Medulla oblongata (tissue), 1 donor: ENCODE data around the gene GPATCH8.

Experiments
- DNase-seq: peaks from one replicate; pipeline ENCODE4 v3.0.0-alpha.2; 2015; ENCODE audit errors: extremely low spot score

GPATCH8 gene

GRCh38 chr17:44451832-44452231 lies 51.4 kb downstream of the GPATCH8 start:
- DNase-seq = no peak

GRCh38 chr17:44451016-44451627 lies 52.1 kb downstream of the GPATCH8 start:
- no peak for DNase-seq

GRCh38 chr17:44448412-44448811 lies 54.8 kb downstream of the GPATCH8 start:
- no peak for DNase-seq

GRCh38 chr17:44444735-44445105 lies 58.5 kb downstream of the GPATCH8 start:
- no peak for DNase-seq

- DNase-seq = no peak
These were observed 60.4 kb downstream of the GPATCH8 start for GRCh38 chr17:44442806-44443205.

- DNase-seq = no peak
These were observed 64.0 kb downstream of the GPATCH8 start for GRCh38 chr17:44439168-44439567.

- no peak for DNase-seq
These were observed 64.6 kb downstream of the GPATCH8 start for GRCh38 chr17:44438636-44439035.

- DNase-seq = no peak
These were observed 66.9 kb downstream of the GPATCH8 start for GRCh38 chr17:44436336-44436735.

GRCh38 chr17:44432254-44433157 lies 70.7 kb downstream of the GPATCH8 start:
- DNase-seq = no peak

GRCh38 chr17:44424828-44425461 lies 78.3 kb downstream of the GPATCH8 start:
- DNase-seq = no peak

GRCh38 chr17:44417553-44417952 lies 85.7 kb downstream of the GPATCH8 start:
- DNase-seq = no peak

GRCh38 chr17:44416558-44417289 lies 86.5 kb downstream of the GPATCH8 start:
- DNase-seq = no peak

GRCh38 chr17:44414394-44415155 lies 88.6 kb downstream of the GPATCH8 start:
- no peak for DNase-seq

- DNase-seq = no peak
These were observed 93.7 kb downstream of the GPATCH8 start for GRCh38 chr17:44409309-44410028.

- DNase-seq = no peak
These were observed 94.4 kb downstream of the GPATCH8 start for GRCh38 chr17:44408786-44409185.

- no peak for DNase-seq
These were observed 100.5 kb downstream of the GPATCH8 start for GRCh38 chr17:44402564-44403172.

- peak; percentile 15 for DNase-seq
These were observed 102.9 kb downstream of the GPATCH8 start for GRCh38 chr17:44400226-44400847.

GRCh38 chr17:44398692-44399691 lies 104.2 kb downstream of the GPATCH8 start:
- no peak for DNase-seq
